HCT116 (cell line): ENCODE results near the gene PTDSS2. TPM values are rescaled to one million over a fixed set of nuclear protein-coding genes. Genes with fewer than 3 reads are reported as not detected.

Source experiments
- ATAC-seq: fragments of 200-7000 bp; cut with Tn5 transposase; 2 replicates; pipeline ENCODE4 v1.9.1; 2020; ENCODE audit warnings: mild to moderate bottlenecking, moderate library complexity
- BruUV-seq: library from RNA; stranded (reverse); fragments of 400-500 nt; replicated peaks from 2 replicates; lab custom pipeline; 2021; lab: Mats Ljungman, UMichigan
- CTCF ChIA-PET: fragments of 300-600 bp; sonication (Branson Sonifier 250); formaldehyde crosslinking; loops from one replicate; lab custom pipeline; 2021; ENCODE audit warnings: antibody characterized with exemption; lab: Charles Lee
- POLR2A ChIA-PET: fragments of 300-600, 350-600 bp; sonication (Branson Sonifier 250); formaldehyde crosslinking; loops from one replicate; lab custom pipeline; 2021; ENCODE audit warnings: antibody characterized with exemption; lab: Charles Lee
- RAD21 ChIA-PET, 2 experiments: fragments of 300-600 bp; sonication (Branson Sonifier 250); formaldehyde crosslinking; loops; one replicate each; lab custom pipeline; 2023; ENCODE audit warnings: low total read pairs in 2 of 2; ENCODE audit not compliant: uncharacterized antibody in 2 of 2, unreplicated experiment in 2 of 2, low non-redundant PET in 1 of 2; lab: Charles Lee
- DNase-seq: peaks from one replicate; pipeline ENCODE4 v3.0.0-alpha.2; 2010; ENCODE audit warnings: low read depth, low spot score
- H2AFZ ChIP-seq: fragments of 200-600 bp; shearing (Covaris generic), sonication (generic); 2 replicates; pipeline ENCODE4 v1.6.1; 2017; ENCODE audit warnings: low read depth, mixed run types, mixed read lengths, antibody characterized with exemption, low read length; ENCODE audit not compliant: poor library complexity, severe bottlenecking
- H3K27ac ChIP-seq: 2 replicates; pipeline ENCODE4 v1.5.1; 2012; ENCODE audit warnings: low read depth, low read length
- H3K27me3 ChIP-seq: fragments of 200-600 bp; sonication (generic); 2 replicates; pipeline ENCODE4 v1.6.1; 2016; ENCODE audit warnings: mixed run types, low read length, mixed read lengths; ENCODE audit not compliant: insufficient read depth
- H3K36me3 ChIP-seq, 2 experiments: fragments of 200-500 bp in 1 of 2; fragments of 200-600 bp in 1 of 2; sonication (Bioruptor generic) in 1 of 2; sonication (generic) in 1 of 2; 2 replicates each; pipeline versions ENCODE4 v1.5.1 to v1.6.1; 2014 to 2016; ENCODE audit warnings: low read length in 2 of 2, inconsistent platforms in 1 of 2, mixed read lengths in 1 of 2, mixed run types in 1 of 2; ENCODE audit not compliant: insufficient read depth in 2 of 2, control insufficient read depth in 1 of 2
- H3K4me1 ChIP-seq, 2 experiments: fragments of 200-600 bp in 1 of 2; sonication (generic) in 1 of 2; 2 replicates each; pipeline versions ENCODE4 v1.5.1 to v1.6.1; 2012 to 2017; ENCODE audit warnings: low read length in 2 of 2, inconsistent platforms in 1 of 2, mild to moderate bottlenecking in 1 of 2, mixed read lengths in 1 of 2, mixed run types in 1 of 2, moderate library complexity in 1 of 2; ENCODE audit not compliant: insufficient read depth in 2 of 2, control insufficient read depth in 1 of 2
- H3K4me2 ChIP-seq: fragments of 200-600 bp; sonication (generic); 2 replicates; pipeline ENCODE4 v1.6.1; 2017; ENCODE audit warnings: mixed run types, low read length, mixed read lengths
- H3K4me3 ChIP-seq, 2 experiments: fragments of 200-600 bp in 1 of 2; sonication (generic) in 1 of 2; replicated peaks in 1 of 2; 2 replicates each; pipeline ENCODE4 v1.5.1; 2011 to 2016; ENCODE audit warnings: low read length in 2 of 2, control low read depth in 1 of 2, low read depth in 1 of 2, mild to moderate bottlenecking in 1 of 2, mixed read lengths in 1 of 2, mixed run types in 1 of 2
- H3K79me2 ChIP-seq: fragments of 200-600 bp; sonication (generic); 2 replicates; pipeline ENCODE4 v1.6.1; 2017; ENCODE audit warnings: mild to moderate bottlenecking, mixed run types, low read length, moderate library complexity, mixed read lengths; ENCODE audit not compliant: insufficient read depth
- H3K9ac ChIP-seq: fragments of 200-600 bp; sonication (generic); 2 replicates; pipeline ENCODE4 v1.6.1; 2016; ENCODE audit warnings: low read length, mixed read lengths
- H3K9me2 ChIP-seq: fragments of 200-600 bp; sonication (generic), shearing (Covaris generic); 2 replicates; pipeline ENCODE4 v1.6.1; 2017; ENCODE audit warnings: mixed run types, mild to moderate bottlenecking, moderate library complexity; ENCODE audit not compliant: insufficient read depth
- H3K9me3 ChIP-seq, 2 experiments: fragments of 200-500 bp in 1 of 2; fragments of 200-600 bp in 1 of 2; sonication (Bioruptor generic) in 1 of 2; sonication (generic) in 1 of 2; 2 replicates each; pipeline ENCODE4 v1.6.1; 2014 to 2017; ENCODE audit warnings: low read length in 2 of 2, mixed read lengths in 2 of 2, inconsistent platforms in 1 of 2, low read depth in 1 of 2, mild to moderate bottlenecking in 1 of 2, mixed run types in 1 of 2, moderate library complexity in 1 of 2; ENCODE audit not compliant: control insufficient read depth in 1 of 2, insufficient read depth in 1 of 2
- H4K20me1 ChIP-seq: fragments of 200-600 bp; sonication (generic), shearing (Covaris generic); 2 replicates; pipeline ENCODE4 v1.6.1; 2017; ENCODE audit warnings: mixed run types, mild to moderate bottlenecking, moderate library complexity; ENCODE audit not compliant: insufficient read depth
- CTCF ChIP-seq, 3 experiments: fragments of 200-600 bp in 1 of 3; sonication (generic) in 1 of 3; IDR thresholded peaks in 2 of 3; conservative IDR thresholded peaks in 1 of 3; 2 replicates each; pipeline ENCODE4 v1.5.1; 2012 to 2017; ENCODE audit warnings: low read depth in 2 of 3, low read length in 2 of 3, antibody characterized with exemption in 1 of 3, borderline replicate concordance in 1 of 3, control low read depth in 1 of 3, mild to moderate bottlenecking in 1 of 3, mixed read lengths in 1 of 3, mixed run types in 1 of 3, moderate library complexity in 1 of 3; ENCODE audit not compliant: insufficient read depth in 1 of 3
- EGR1 ChIP-seq: IDR thresholded peaks from 2 replicates; pipeline ENCODE4 v1.6.1; 2012; ENCODE audit warnings: low read depth
- ELF1 ChIP-seq: IDR thresholded peaks from 2 replicates; pipeline ENCODE4 v1.6.1; 2012; ENCODE audit warnings: low read depth, borderline replicate concordance
- EZH2 ChIP-seq: fragments of 200-600 bp; sonication (generic); IDR thresholded peaks from 2 replicates; pipeline ENCODE4 v1.6.1; 2017; ENCODE audit warnings: antibody characterized with exemption, mixed run types
- MAX ChIP-seq: IDR thresholded peaks from 2 replicates; pipeline ENCODE4 v1.6.1; 2012
- SP1 ChIP-seq: IDR thresholded peaks from 2 replicates; pipeline ENCODE4 v1.6.1; 2012; ENCODE audit warnings: low read depth
- SRF ChIP-seq: IDR thresholded peaks from 2 replicates; pipeline ENCODE4 v1.6.1; 2012; ENCODE audit warnings: low read depth
- YY1 ChIP-seq: IDR thresholded peaks from 2 replicates; pipeline ENCODE4 v1.6.1; 2011; ENCODE audit warnings: low read length, low read depth, moderate library complexity, mild to moderate bottlenecking; ENCODE audit not compliant: insufficient replicate concordance; ENCODE audit errors: extremely low read depth
- ZFX ChIP-seq: fragments of 450-650 bp; IDR thresholded peaks from 2 replicates; pipeline ENCODE4 v1.6.1; 2017
- ZNF274 ChIP-seq: fragments of 200-500 bp; sonication (Bioruptor generic); IDR thresholded peaks from 2 replicates; pipeline ENCODE4 v1.6.1; 2014; ENCODE audit warnings: mild to moderate bottlenecking, low read depth, low read length, inconsistent platforms
- intact Hi-C: fragments of 100-400 bp; cut with micrococcal nuclease; formaldehyde crosslinking; loops from 2 replicates; pipeline ENCODE4 v1.10.0; 2022
- total RNA-seq: library from RNA; stranded (reverse); gene quantifications from one replicate; pipeline ENCODE4 v1.2.1, GENCODE V29; 2021; ENCODE audit not compliant: unreplicated experiment

PTDSS2 gene
- total RNA-seq, 1 experiment from 2014 or later, result 40.1 TPM

- RAD21 ChIA-PET, result no interaction called here
- CTCF ChIA-PET, result no interaction called here
These were observed 36.1 kb downstream of the PTDSS2 start for GRCh38 chr11:486189-486588.

More at GRCh38 chr11:486189-486588, 36.1 kb downstream of the PTDSS2 start:
- H3K4me2 ChIP-seq, result no peak overlapping the region
- no peaks in the 10 kb centered on the region for H3K4me1 ChIP-seq
- H3K27me3 ChIP-seq, result no peaks in the 10 kb centered on the region
- no peak overlapping the region for H3K9ac ChIP-seq
- intact Hi-C loops, result no loop called here
- H3K4me3 ChIP-seq, result no peak overlapping the region
- DNase-seq, result no peak
- H3K9me2 ChIP-seq, result no peaks in the 10 kb centered on the region
- TF ChIP-seq CTCF (IDR thresholded peaks at IDR 0.05 in 2 of 3, conservative IDR thresholded peaks at IDR 0.05 in 1 of 3; ENCODE audit: borderline replicate concordance in 1 of 3, insufficient read depth in 1 of 3, low read depth in 2 of 3, low read length in 2 of 3) (no peak), EZH2 (no peak), ZNF274 (no peak), SP1 (no peak), EGR1 (no peak), SRF (no peak), MAX (no peak), YY1 (no peak), ELF1 (no peak), ZFX (no peak)
- peaks cover 24% of the 10 kb centered on the region for H3K79me2 ChIP-seq
- no TSS peak for BruUV-seq
- no peaks in the 10 kb centered on the region for H4K20me1 ChIP-seq
- no peak for ATAC-seq
- POLR2A ChIA-PET, result no interaction called here
- no peak overlapping the region for H3K27ac ChIP-seq
- no peaks in the 10 kb centered on the region for H3K9me3 ChIP-seq
- H3K36me3 ChIP-seq, result no peaks in the 10 kb centered on the region
- no peak overlapping the region for H2AFZ ChIP-seq
